GM12878 (cell line): ENCODE data around the gene FAM76B. TPM values are rescaled to one million over a fixed set of nuclear protein-coding genes. Genes with fewer than 3 reads are reported as not detected.

Experiments
- EED ChIP-seq: sonication (generic); IDR thresholded peaks from 2 replicates; pipeline ENCODE4 v1.6.1; 2016; ENCODE audit warnings: antibody characterized with exemption, low read depth
- ESRRA ChIP-seq: IDR thresholded peaks from 2 replicates; pipeline ENCODE4 v1.6.1; 2012; ENCODE audit warnings: mild to moderate bottlenecking, low read length, improper control_type of control experiment
- ETV6 ChIP-seq, 2 experiments: fragments of 450-650 bp in 1 of 2; IDR thresholded peaks in 1 of 2; conservative IDR thresholded peaks in 1 of 2; 2 replicates each; pipeline ENCODE4 v1.6.1; 2014; ENCODE audit warnings: antibody characterized with exemption in 1 of 2, borderline replicate concordance in 1 of 2, low read depth in 1 of 2, mild to moderate bottlenecking in 1 of 2, moderate library complexity in 1 of 2
- FOS ChIP-seq: IDR thresholded peaks from 3 replicates; pipeline ENCODE4 v1.6.1; 2011; ENCODE audit warnings: borderline replicate concordance; ENCODE audit not compliant: insufficient read length; ENCODE audit errors: extremely low read depth
- HCFC1 ChIP-seq: fragments of 150-350 bp; IDR thresholded peaks from 2 replicates; pipeline ENCODE4 v1.6.1; 2014; ENCODE audit warnings: low read length
- HDGF ChIP-seq: fragments of 450-650 bp; IDR thresholded peaks from 2 replicates; pipeline ENCODE4 v1.6.1; 2016; ENCODE audit warnings: antibody characterized with exemption
- IKZF2 ChIP-seq, 2 experiments: fragments of 450-650 bp; IDR thresholded peaks; 2 replicates each; pipeline ENCODE4 v1.6.1; 2017; ENCODE audit warnings: mild to moderate bottlenecking in 2 of 2, moderate library complexity in 2 of 2
- POLR2AphosphoS2 ChIP-seq: IDR thresholded peaks from 2 replicates; pipeline ENCODE4 v1.6.1; 2011; ENCODE audit warnings: low read depth, mild to moderate bottlenecking, low read length, improper control_type of control experiment, moderate library complexity
- PRDM15 ChIP-seq: fragments of 450-650 bp; formaldehyde crosslinking; IDR thresholded peaks from 2 replicates; pipeline ENCODE4 v1.4.0; 2020; ENCODE audit warnings: mild to moderate bottlenecking, moderate library complexity
- RAD51 ChIP-seq: fragments of 450-650 bp; IDR thresholded peaks from 2 replicates; pipeline ENCODE4 v1.6.1; 2016; ENCODE audit warnings: moderate library complexity, mild to moderate bottlenecking, inconsistent platforms
- RELB ChIP-seq: fragments of 450-650 bp; IDR thresholded peaks from 2 replicates; pipeline ENCODE4 v1.6.1; 2017; ENCODE audit warnings: low read depth, mild to moderate bottlenecking, moderate library complexity
- RFX5 ChIP-seq: IDR thresholded peaks from 2 replicates; pipeline ENCODE4 v1.6.1; 2011; ENCODE audit warnings: low read depth, low read length, improper control_type of control experiment
- SIN3A ChIP-seq: IDR thresholded peaks from 2 replicates; pipeline ENCODE4 v1.6.1; 2012; ENCODE audit warnings: low read depth, low read length, improper control_type of control experiment
- TARDBP ChIP-seq: IDR thresholded peaks from 2 replicates; pipeline ENCODE4 v1.6.1; 2016; ENCODE audit warnings: borderline replicate concordance
- TCF3 ChIP-seq: IDR thresholded peaks from 2 replicates; pipeline ENCODE4 v1.6.1; 2012; ENCODE audit warnings: low read depth, mild to moderate bottlenecking, low read length, borderline replicate concordance; ENCODE audit not compliant: insufficient read depth
- TCF7 ChIP-seq: IDR thresholded peaks from 2 replicates; pipeline ENCODE4 v1.6.1; 2014; ENCODE audit warnings: antibody characterized with exemption, borderline replicate concordance
- ZBTB40 ChIP-seq: fragments of 450-650 bp; IDR thresholded peaks from 2 replicates; pipeline ENCODE4 v1.6.1; 2016; ENCODE audit warnings: mild to moderate bottlenecking, moderate library complexity, borderline replicate concordance
- ZNF24 ChIP-seq: fragments of 450-650 bp; IDR thresholded peaks from 2 replicates; pipeline ENCODE4 v1.6.1; 2017; ENCODE audit warnings: antibody characterized with exemption, mild to moderate bottlenecking
- polyA plus RNA-seq, 11 experiments: library from polyadenylated mRNA; depleted of rRNA in 4 of 11; unstranded in 6 of 11; stranded (reverse) in 5 of 11; fragments of >200 nt; fragmentation: Nextera tagmentation in 4 of 11; fragmentation: Illumina TruSeq in 1 of 11; extraction: Ambion mirVana in 4 of 11; extraction: Trizol in 1 of 11; gene quantifications; 1 replicate in 1 of 11; 2 replicates in 10 of 11; pipeline versions ENCODE4 v1.2.1 to v1.2.3, GENCODE V29; 2011 to 2016; ENCODE audit warnings: inconsistent platforms in 2 of 11, missing spikeins in 2 of 11, low read depth in 1 of 11
- total RNA-seq, 4 experiments: library from RNA; depleted of rRNA in 3 of 4; stranded (reverse); fragments of >200 nt in 3 of 4; fragmentation: Illumina TruSeq in 1 of 4; extraction: Trizol in 1 of 4; gene quantifications; 2 replicates each; pipeline versions ENCODE4 v1.2.1 to v1.2.3, GENCODE V29; 2013 to 2021
- TF ChIP-seq, protein P1 (sequence below): fragments of 450-650 bp; IDR thresholded peaks from 2 replicates; pipeline ENCODE4 v1.6.1; 2017; ENCODE audit warnings: borderline replicate concordance

FAM76B gene
- total and polyA plus RNA-seq, 10 of the 15 experiments (the other 5 are each of a cell fraction or from before 2014, with no cell fraction given): 13.5 to 56.8 (median 28.4) TPM

DNA sequence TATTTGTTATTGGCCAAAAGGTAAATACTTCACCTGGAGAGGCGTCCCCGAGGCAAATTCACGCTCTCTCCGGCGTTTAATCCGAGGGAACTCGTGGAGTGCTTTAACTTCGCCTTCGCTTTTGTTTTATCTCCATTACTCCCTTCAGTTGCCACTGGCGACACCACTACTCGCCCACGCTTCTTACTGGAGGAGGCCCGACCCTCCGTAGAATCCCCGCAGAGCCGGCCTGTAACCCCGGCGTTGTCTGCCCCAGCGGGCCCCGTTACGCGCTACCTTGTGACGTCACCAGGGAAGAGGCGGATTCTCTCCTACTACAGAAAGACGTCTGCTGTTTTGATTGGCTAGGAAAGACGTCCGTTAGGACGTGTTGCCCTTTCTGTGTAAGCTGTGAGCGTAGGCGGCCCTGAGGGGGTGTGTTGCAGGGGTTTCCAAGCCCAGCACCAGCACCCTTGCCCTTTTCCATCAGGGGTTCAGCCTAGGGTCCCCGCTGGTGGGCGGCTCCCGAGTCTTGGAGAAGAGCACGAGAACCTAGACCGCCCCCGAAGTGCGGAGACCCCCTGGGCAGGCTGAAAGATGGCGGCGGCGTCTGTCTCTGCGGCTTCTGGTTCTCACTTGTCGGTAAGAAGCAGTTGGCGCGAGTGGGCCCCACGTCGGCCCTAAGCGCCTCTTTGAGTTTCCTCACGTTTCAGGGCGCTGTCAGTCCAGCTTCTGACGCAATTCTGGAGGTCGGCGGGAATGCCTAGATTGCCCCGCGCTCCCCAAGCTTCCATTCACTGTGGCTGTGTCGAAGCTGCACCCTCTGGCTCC, 746 bp upstream of the FAM76B start, which contains the start of gene CEP57 (continued):
- TF ChIP-seq PRDM15 (CRISPR knock-in tag) (peak; percentile 17; the same call in 1 of the 2 replicates), HCFC1 (no peak; the same call in 1 of the 2 replicates), POLR2AphosphoS2 (no peak), RAD51 (no peak), IKZF2 (IDR thresholded peaks at IDR 0.05) (peak; percentile 7 to 22; a peak in 1 of 4 replicates), RFX5 (peak; percentile 77), ESRRA (no peak), ZBTB40 (no peak), RELB (peak; percentile 17; the same call in 1 of the 2 replicates), FOS (peak; percentile 13), TCF3 (no peak), ZNF24 (no peak), TCF7 (no peak), TARDBP (0 out of 2 replicates have a peak, but pooled peaks have one; percentile 44), ETV6 (conservative IDR thresholded peaks at IDR 0.05 in 1 of 2, IDR thresholded peaks at IDR 0.05 in 1 of 2; ENCODE audit: borderline replicate concordance in 1 of 2, low read depth in 1 of 2) (no peak), EED (no peak; the same call in 1 of the 2 replicates), SIN3A (no peak), HDGF (no peak)
- TF ChIP-seq, protein P1, sequence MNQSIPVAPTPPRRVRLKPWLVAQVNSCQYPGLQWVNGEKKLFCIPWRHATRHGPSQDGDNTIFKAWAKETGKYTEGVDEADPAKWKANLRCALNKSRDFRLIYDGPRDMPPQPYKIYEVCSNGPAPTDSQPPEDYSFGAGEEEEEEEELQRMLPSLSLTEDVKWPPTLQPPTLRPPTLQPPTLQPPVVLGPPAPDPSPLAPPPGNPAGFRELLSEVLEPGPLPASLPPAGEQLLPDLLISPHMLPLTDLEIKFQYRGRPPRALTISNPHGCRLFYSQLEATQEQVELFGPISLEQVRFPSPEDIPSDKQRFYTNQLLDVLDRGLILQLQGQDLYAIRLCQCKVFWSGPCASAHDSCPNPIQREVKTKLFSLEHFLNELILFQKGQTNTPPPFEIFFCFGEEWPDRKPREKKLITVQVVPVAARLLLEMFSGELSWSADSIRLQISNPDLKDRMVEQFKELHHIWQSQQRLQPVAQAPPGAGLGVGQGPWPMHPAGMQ: no peak
